ENCODE results near the gene PDE3A.

Gene PDE3A

DNA sequence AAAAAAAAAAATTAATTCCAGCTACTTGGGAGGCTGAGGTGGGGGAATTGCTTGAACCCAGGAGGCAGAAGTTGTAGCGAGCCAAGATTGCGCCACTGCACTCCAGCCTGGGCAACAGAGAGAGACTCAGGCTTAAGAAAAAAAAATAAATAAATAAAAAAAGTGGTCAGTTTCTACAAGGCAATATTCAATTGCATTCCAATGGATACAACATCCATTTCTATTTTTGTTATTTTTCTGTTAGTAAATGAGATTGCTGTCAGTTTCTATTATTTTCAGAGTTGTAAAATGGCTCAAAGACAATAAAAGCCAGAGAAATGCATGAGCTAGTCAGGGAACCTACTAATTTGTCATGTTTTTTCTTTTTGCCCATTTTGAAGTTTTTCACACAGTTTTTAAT, 119.2 kb downstream of the PDE3A start:
- H3K4me3 ChIP-seq (ENCODE audit: control insufficient read depth, low read depth, low read length) = no peak overlapping the region
- TF ChIP-seq, protein P1, sequence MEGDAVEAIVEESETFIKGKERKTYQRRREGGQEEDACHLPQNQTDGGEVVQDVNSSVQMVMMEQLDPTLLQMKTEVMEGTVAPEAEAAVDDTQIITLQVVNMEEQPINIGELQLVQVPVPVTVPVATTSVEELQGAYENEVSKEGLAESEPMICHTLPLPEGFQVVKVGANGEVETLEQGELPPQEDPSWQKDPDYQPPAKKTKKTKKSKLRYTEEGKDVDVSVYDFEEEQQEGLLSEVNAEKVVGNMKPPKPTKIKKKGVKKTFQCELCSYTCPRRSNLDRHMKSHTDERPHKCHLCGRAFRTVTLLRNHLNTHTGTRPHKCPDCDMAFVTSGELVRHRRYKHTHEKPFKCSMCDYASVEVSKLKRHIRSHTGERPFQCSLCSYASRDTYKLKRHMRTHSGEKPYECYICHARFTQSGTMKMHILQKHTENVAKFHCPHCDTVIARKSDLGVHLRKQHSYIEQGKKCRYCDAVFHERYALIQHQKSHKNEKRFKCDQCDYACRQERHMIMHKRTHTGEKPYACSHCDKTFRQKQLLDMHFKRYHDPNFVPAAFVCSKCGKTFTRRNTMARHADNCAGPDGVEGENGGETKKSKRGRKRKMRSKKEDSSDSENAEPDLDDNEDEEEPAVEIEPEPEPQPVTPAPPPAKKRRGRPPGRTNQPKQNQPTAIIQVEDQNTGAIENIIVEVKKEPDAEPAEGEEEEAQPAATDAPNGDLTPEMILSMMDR (IDR thresholded peaks at IDR 0.05; ENCODE audit: control insufficient read depth, insufficient read depth, low read depth, low read length, missing control alignments) = no peak
- DNase-seq (ENCODE audit: low read depth) = no peak

DNA sequence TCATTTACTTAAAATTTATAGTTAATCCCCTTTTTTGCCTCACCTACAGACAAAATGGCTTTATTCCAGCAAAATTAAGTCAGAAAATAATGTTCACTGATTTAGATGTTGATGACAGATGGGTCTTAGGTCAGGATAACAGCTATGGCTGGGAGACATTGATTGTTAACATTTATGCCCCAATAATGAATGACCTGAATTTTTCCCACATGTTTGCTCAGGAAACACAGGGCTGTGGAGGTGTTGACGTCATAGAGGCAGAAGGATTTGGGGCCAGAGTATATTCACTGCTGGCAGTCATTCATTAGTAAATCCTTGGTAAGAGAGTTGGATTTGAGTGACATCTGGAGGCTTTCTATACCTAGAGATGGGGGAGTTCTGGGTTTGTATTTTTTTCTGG, 121.3 kb downstream of the PDE3A start:
- TF ChIP-seq, protein P1 (IDR thresholded peaks at IDR 0.05; ENCODE audit: control insufficient read depth, insufficient read depth, low read depth, low read length, missing control alignments) = no peak
- no peak for DNase-seq (ENCODE audit: low read depth)
- H3K4me3 ChIP-seq (ENCODE audit: control insufficient read depth, low read depth, low read length) = no peak overlapping the region

DNA sequence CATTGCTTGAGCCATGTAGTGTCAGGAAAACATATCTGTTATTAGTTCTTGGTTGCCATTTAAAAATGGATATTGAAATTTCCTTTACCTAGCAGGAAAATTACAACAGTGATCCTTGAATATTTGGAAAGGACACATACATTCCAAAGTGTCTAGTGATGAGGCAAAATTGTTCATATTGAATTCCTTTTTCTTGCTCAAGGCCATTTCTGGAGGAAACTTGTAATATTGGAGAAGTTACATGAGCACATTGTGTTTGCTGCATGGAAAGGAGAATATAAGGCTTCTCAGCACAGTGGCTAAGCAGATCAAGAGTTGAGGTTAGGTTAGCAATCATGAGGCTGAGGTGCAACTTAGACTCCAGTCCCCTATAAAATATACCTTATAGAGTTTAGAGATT, 121.9 kb downstream of the PDE3A start:
- TF ChIP-seq, protein P1 (IDR thresholded peaks at IDR 0.05; ENCODE audit: control insufficient read depth, insufficient read depth, low read depth, low read length, missing control alignments) = no peak
- H3K4me3 ChIP-seq (ENCODE audit: control insufficient read depth, low read depth, low read length) = no peak overlapping the region
- no peak for DNase-seq (ENCODE audit: low read depth)

DNA sequence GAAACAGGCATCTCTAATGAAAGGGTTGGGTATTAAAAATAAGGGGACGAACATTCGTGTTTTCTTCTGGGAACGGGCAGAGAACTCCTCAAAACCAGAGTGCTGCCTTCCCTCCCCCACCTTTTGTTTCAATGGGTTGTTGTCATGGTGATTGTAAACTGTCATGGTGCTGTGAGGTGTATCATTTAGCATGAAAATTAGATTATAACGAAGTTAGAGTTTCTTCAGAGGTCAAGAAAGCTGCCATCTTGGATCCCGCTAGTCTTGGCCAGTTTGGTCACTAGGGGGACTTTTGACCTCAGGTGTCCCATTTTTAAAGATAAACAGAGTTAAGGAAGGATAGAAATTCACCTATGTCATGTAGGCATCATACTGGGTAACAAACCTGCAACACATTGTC, 123.0 kb downstream of the PDE3A start:
- TF ChIP-seq, protein P1 (IDR thresholded peaks at IDR 0.05; ENCODE audit: control insufficient read depth, insufficient read depth, low read depth, low read length, missing control alignments) = no peak
- DNase-seq (ENCODE audit: low read depth) = no peak

DNA sequence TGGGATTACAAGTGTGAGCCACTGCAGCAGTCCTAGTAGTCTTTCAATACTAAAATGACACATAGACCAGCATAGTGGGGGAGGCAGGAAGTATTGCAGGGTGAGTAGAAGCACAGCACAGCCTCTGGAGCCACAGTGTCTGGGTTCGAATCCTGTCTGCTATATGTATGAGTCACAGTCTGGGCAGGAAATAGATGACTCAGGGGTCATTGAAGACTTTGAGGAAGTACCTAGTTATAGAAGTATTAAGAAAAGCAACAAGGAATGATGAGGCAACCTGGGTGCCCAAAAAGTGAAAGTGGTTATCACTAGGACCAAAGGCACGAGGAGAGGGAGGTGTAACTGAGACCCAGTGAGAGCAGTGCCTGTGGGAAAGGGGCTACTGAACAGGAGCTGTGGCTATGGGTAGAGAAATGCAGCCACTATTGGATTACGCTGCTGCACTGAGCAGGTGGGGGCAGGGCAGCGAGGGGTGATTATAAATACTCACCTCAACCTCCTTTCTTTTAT, 124.0 kb downstream of the PDE3A start:
- no peak for DNase-seq (ENCODE audit: low read depth)
- no peak overlapping the region for H3K4me3 ChIP-seq (ENCODE audit: control insufficient read depth, low read depth, low read length)
- TF ChIP-seq, protein P1 (IDR thresholded peaks at IDR 0.05; ENCODE audit: control insufficient read depth, insufficient read depth, low read depth, low read length, missing control alignments) = no peak

More for the DNA sequence above, 123.0 kb downstream of the PDE3A start:
- H3K4me3 ChIP-seq (ENCODE audit: control insufficient read depth, low read depth, low read length) = no peak overlapping the region

DNA sequence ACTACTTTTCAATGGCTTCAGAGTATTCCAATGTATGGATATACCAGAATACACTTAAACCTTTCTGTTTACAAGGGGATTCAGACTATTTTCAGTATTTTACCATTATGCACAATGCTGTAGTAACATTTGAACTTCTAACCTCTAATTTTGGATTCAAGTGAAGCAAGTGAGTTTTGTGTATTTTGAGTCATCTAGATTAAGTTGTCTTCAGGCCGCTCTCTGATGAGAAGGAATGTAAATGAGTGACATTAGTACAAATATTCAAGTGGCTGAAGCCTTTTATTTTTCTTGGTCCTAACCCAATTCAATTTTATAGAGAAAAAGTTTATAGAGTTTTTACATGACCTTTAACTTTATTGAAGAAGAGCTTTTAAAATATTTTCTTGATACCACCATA, 125.6 kb downstream of the PDE3A start:
- TF ChIP-seq, protein P1 (IDR thresholded peaks at IDR 0.05; ENCODE audit: control insufficient read depth, insufficient read depth, low read depth, low read length, missing control alignments) = no peak
- H3K4me3 ChIP-seq (ENCODE audit: control insufficient read depth, low read depth, low read length) = no peak overlapping the region
- DNase-seq (ENCODE audit: low read depth) = no peak

DNA sequence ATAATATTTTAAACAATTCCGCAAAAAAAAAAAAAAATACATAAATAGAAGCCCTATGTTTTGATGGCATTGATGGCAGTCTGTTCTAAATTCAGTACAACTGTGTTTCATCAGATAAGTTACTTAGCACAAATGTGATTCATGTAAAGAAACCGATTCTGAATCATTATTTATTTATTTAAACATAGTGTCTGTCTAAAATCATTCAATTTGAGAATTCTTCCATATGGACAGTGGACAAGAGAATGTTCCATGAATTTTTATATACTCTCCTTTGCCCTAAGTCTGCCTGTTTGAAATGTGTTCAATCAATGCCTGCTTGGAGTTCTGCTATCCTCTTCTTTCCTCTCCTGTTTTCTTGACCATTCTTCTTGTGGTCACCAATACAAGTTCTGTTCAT, 126.5 kb downstream of the PDE3A start:
- TF ChIP-seq, protein P1 (IDR thresholded peaks at IDR 0.05; ENCODE audit: control insufficient read depth, insufficient read depth, low read depth, low read length, missing control alignments) = no peak
- no peak for DNase-seq (ENCODE audit: low read depth)
- no peak overlapping the region for H3K4me3 ChIP-seq (ENCODE audit: control insufficient read depth, low read depth, low read length)
